Left lung (tissue), 10 donors: Measurements from ENCODE around the gene WASHC3. TPM values are rescaled to one million over a fixed set of nuclear protein-coding genes. Genes with fewer than 3 reads are reported as not detected.
"Not testable (repeated sequence)": the region's sequence is repeated elsewhere in the genome, so short reads cannot be mapped to it uniquely, and the experiment has no call there.

Source experiments
- ATAC-seq: fragments of 200-7000 bp; cut with Tn5 transposase; one replicate; pipeline ENCODE4 v1.9.1; 2020; ENCODE audit warnings: moderate library complexity
- DNase-seq, 4 donors: peaks; one replicate each; pipeline ENCODE4 v3.0.0-alpha.2; 2013 to 2020
- H3K27ac ChIP-seq, 2 donors: fragments of 200-600 bp; sonication (generic) in 1 of 2; one replicate each; pipeline versions ENCODE4 v1.5.0 to v1.8.0; 2020 to 2021
- H3K27me3 ChIP-seq, 2 donors: fragments of 200-600 bp; sonication (generic) in 1 of 2; one replicate each; pipeline versions ENCODE4 v1.5.0 to v1.8.0; 2020 to 2021
- H3K36me3 ChIP-seq, 2 donors: fragments of 200-600 bp; sonication (generic) in 1 of 2; one replicate each; pipeline versions ENCODE4 v1.5.0 to v1.8.0; 2020 to 2021
- H3K4me1 ChIP-seq, 2 donors: fragments of 200-600 bp; one replicate each; pipeline ENCODE4 v1.8.0; 2021
- H3K4me3 ChIP-seq, 2 donors: fragments of 200-600 bp; sonication (generic) in 1 of 2; one replicate each; pipeline versions ENCODE4 v1.5.0 to v1.8.0; 2020 to 2021; ENCODE audit warnings: mild to moderate bottlenecking in 1 of 2
- H3K9me3 ChIP-seq, 2 donors: fragments of 200-600 bp; sonication (generic) in 1 of 2; one replicate each; pipeline versions ENCODE4 v1.5.0 to v1.8.0; 2020 to 2021
- intact Hi-C, 2 donors: fragments of 100-400 bp; cut with DNase I; formaldehyde crosslinking; loops; one replicate each; pipeline versions ENCODE4 v1.11.2 to v1.14.2; 2022
- polyA plus RNA-seq, 6 donors: library from polyadenylated mRNA; unstranded; fragments of 120-200 nt; gene quantifications; one replicate each; pipeline ENCODE4 v1.2.1, GENCODE V29; 2013; ENCODE audit not compliant: insufficient read length in 6 of 6
- total RNA-seq, 2 donors: library from RNA; stranded (reverse); fragmentation: NEBNext Ultra II Directional; extraction: Animal tissue kit (Norgen Biotek cat#: 25700); gene quantifications; one replicate each; pipeline ENCODE4 v1.2.1, GENCODE V29; 2021
- TF ChIP-seq, protein P1 (sequence below), 2 donors: fragments of 200-600 bp; sonication (generic) in 1 of 2; IDR thresholded peaks; one replicate each; pipeline versions ENCODE4 v1.5.0 to v1.8.0; 2021; ENCODE audit warnings: antibody characterized with exemption in 2 of 2
- donor health status: DM: no; HTN: yes; CAD: no.
- donor health status: DM: no; HTN: no; CAD: no.

Gene WASHC3
- total and polyA plus RNA-seq, 8 donors = 31.8 to 60.4 (median 49.7) TPM

- H3K9me3 ChIP-seq = no peaks in the 10 kb centered on the region
- H3K27me3 ChIP-seq = no peaks in the 10 kb centered on the region
- TF ChIP-seq, protein P1, sequence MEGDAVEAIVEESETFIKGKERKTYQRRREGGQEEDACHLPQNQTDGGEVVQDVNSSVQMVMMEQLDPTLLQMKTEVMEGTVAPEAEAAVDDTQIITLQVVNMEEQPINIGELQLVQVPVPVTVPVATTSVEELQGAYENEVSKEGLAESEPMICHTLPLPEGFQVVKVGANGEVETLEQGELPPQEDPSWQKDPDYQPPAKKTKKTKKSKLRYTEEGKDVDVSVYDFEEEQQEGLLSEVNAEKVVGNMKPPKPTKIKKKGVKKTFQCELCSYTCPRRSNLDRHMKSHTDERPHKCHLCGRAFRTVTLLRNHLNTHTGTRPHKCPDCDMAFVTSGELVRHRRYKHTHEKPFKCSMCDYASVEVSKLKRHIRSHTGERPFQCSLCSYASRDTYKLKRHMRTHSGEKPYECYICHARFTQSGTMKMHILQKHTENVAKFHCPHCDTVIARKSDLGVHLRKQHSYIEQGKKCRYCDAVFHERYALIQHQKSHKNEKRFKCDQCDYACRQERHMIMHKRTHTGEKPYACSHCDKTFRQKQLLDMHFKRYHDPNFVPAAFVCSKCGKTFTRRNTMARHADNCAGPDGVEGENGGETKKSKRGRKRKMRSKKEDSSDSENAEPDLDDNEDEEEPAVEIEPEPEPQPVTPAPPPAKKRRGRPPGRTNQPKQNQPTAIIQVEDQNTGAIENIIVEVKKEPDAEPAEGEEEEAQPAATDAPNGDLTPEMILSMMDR (IDR thresholded peaks at IDR 0.05) = no peak
- intact Hi-C loops = no loop called here
- peaks cover 0 to 9% of the 10 kb centered on the region in 2 donors for H3K36me3 ChIP-seq
- ATAC-seq = peak; percentile 70
- H3K27ac ChIP-seq = no peak overlapping the region
- H3K4me1 ChIP-seq = peaks cover 0 to 6% of the 10 kb centered on the region in 2 donors
- no peak overlapping the region for H3K4me3 ChIP-seq
- DNase-seq = no peak
Observed at GRCh38 chr12:102023343-102023930, 38.4 kb downstream of the WASHC3 start.

DNA sequence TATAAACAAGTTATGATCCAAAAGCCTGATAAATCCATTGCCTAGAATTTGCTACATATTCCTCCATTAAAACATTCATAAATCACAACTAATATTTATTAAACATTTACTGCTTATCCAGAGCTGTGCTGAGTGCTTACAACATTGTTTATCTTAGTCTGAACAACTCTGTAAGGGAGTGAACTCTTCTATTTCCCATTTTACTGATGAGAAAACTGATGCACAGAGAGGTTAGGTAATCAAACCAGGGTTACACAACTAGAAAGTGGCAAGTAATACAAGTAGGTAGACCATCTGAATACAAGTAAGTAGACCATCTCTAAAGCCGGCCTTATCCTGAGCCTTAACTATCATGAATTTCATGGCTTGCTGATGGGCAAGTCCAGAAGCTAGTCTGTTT, 39.5 kb downstream of the WASHC3 start:
- H3K4me1 ChIP-seq = peaks cover 0 to 6% of the 10 kb centered on the region in 2 donors
- H3K9me3 ChIP-seq = no peaks in the 10 kb centered on the region
- no peak overlapping the region for H3K27ac ChIP-seq
- TF ChIP-seq, protein P1 (IDR thresholded peaks at IDR 0.05) = no peak
- DNase-seq = no peak
- intact Hi-C loops = no loop called here
- H3K27me3 ChIP-seq = no peaks in the 10 kb centered on the region
- ATAC-seq = no peak
- no peak overlapping the region for H3K4me3 ChIP-seq
- peaks cover 0 to 11% of the 10 kb centered on the region in 2 donors for H3K36me3 ChIP-seq

- Histone ChIP-seq H3K4me3 (no peak overlapping the region), H3K27me3 (no peaks in the 10 kb centered on the region), H3K36me3 (peaks cover 0 to 11% of the 10 kb centered on the region in 2 donors), H3K4me1 (peaks cover 0 to 6% of the 10 kb centered on the region in 2 donors), H3K9me3 (no peaks in the 10 kb centered on the region), H3K27ac (no peak overlapping the region)
- TF ChIP-seq, protein P1 (IDR thresholded peaks at IDR 0.05) = no peak
- intact Hi-C loops = no loop called here
- ATAC-seq (no peak), DNase-seq (no peak)
Observed at GRCh38 chr12:102021540-102022246, 40.1 kb downstream of the WASHC3 start.

GRCh38 chr12:102018607-102019006, 43.2 kb downstream of the WASHC3 start:
- H3K27me3 ChIP-seq, H3K4me1 ChIP-seq, H3K9me3 ChIP-seq, intact Hi-C loops, DNase-seq, ATAC-seq, H3K4me3 ChIP-seq, H3K27ac ChIP-seq: not testable (repeated sequence)
- peaks cover 0 to 15% of the 10 kb centered on the region in 2 donors for H3K36me3 ChIP-seq

DNA sequence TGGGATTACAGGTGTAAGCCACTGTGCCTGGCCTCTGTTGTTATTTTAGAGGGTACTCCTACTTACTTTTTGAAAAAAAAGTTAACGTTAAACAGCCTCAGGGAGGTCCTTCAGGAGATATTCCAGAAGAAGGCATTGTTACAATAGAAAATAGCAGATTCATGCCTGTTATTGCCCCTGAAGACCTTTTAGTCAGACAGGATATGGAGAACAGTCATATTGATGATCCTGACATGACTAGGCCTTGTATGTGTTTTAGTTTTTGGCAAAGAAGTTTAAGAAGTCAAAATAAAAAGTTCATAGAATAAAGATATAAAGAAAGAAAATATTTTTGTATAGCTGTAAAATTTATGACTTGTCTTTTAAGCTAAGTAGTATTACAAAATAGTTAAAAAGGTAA, 45.3 kb downstream of the WASHC3 start:
- Histone ChIP-seq H3K9me3 (no peaks in the 10 kb centered on the region), H3K4me3 (no peak overlapping the region), H3K27ac (no peak overlapping the region), H3K27me3 (no peaks in the 10 kb centered on the region), H3K36me3 (peaks cover 0 to 25% of the 10 kb centered on the region in 2 donors), H3K4me1 (peaks cover 0 to 3% of the 10 kb centered on the region in 2 donors)
- TF ChIP-seq, protein P1 (IDR thresholded peaks at IDR 0.05) = no peak
- ATAC-seq = no peak
- DNase-seq = no peak
- intact Hi-C loops = no loop called here
